Measurements from ENCODE around the gene PLEKHM2.

Gene PLEKHM2

GRCh38 chr1:15761366-15762128 lies 77.4 kb downstream of the PLEKHM2 start:
- DNase-seq: no peak

- DNase-seq: no peak
Observed at GRCh38 chr1:15762546-15762945, 78.4 kb downstream of the PLEKHM2 start.

- no peak for DNase-seq
Observed at GRCh38 chr1:15764269-15764764, 80.2 kb downstream of the PLEKHM2 start.

- no peak for DNase-seq
Observed at GRCh38 chr1:15764890-15765289, 80.8 kb downstream of the PLEKHM2 start.

- no peak for DNase-seq
Observed at GRCh38 chr1:15765495-15766194, 81.5 kb downstream of the PLEKHM2 start.

- no peak for DNase-seq
Observed at GRCh38 chr1:15767941-15768340, 83.8 kb downstream of the PLEKHM2 start.

- DNase-seq: no peak
Observed at GRCh38 chr1:15768388-15768787, 84.3 kb downstream of the PLEKHM2 start.

GRCh38 chr1:15770313-15770962 lies 86.3 kb downstream of the PLEKHM2 start:
- DNase-seq: no peak

- no peak for DNase-seq
Observed at GRCh38 chr1:15771836-15772515, 87.9 kb downstream of the PLEKHM2 start.

GRCh38 chr1:15775706-15776105 lies 91.6 kb downstream of the PLEKHM2 start:
- no peak for DNase-seq

GRCh38 chr1:15777909-15778707 lies 94.0 kb downstream of the PLEKHM2 start:
- no peak for DNase-seq
